ENCODE data around the gene FXYD3.

- TF ChIP-seq, protein P1, sequence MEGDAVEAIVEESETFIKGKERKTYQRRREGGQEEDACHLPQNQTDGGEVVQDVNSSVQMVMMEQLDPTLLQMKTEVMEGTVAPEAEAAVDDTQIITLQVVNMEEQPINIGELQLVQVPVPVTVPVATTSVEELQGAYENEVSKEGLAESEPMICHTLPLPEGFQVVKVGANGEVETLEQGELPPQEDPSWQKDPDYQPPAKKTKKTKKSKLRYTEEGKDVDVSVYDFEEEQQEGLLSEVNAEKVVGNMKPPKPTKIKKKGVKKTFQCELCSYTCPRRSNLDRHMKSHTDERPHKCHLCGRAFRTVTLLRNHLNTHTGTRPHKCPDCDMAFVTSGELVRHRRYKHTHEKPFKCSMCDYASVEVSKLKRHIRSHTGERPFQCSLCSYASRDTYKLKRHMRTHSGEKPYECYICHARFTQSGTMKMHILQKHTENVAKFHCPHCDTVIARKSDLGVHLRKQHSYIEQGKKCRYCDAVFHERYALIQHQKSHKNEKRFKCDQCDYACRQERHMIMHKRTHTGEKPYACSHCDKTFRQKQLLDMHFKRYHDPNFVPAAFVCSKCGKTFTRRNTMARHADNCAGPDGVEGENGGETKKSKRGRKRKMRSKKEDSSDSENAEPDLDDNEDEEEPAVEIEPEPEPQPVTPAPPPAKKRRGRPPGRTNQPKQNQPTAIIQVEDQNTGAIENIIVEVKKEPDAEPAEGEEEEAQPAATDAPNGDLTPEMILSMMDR (IDR thresholded peaks at IDR 0.05): no peak
- TF ChIP-seq POLR2A (IDR thresholded peaks at IDR 0.05): no peak
Observed at GRCh38 chr19:35171730-35172129, 56.1 kb downstream of the FXYD3 start.
